Stimulated activated naive B cell treated with anti-CD40 and anti-IgM and Interleukin-4, amounts not matched to agents 10 μg/mL and 1 μg/mL and 100 μg/mL, for 72 hours (primary cell): ENCODE measurements around the gene ZBTB9.

Experiments used
- ATAC-seq, 2 donors: fragments of 150-1000 bp; cut with Tn5 transposase; replicated peaks; 2 replicates each; pipeline ENCODE4 v1.10.0; 2021; ENCODE audit warnings: moderate library complexity in 1 of 2
- DNase-seq: peaks from one replicate; pipeline ENCODE4 v3.0.0; 2021
- H3K27ac Mint-ChIP-seq: one replicate; pipeline ENCODE4 v1.8.0; 2022; ENCODE audit warnings: mild to moderate bottlenecking, mixed read lengths
- H3K27me3 Mint-ChIP-seq, 2 donors: one replicate each; pipeline ENCODE4 v1.8.0; 2022; ENCODE audit warnings: mixed read lengths in 2 of 2
- H3K36me3 Mint-ChIP-seq, 2 donors: one replicate each; pipeline ENCODE4 v1.8.0; 2022; ENCODE audit warnings: mixed read lengths in 2 of 2, mild to moderate bottlenecking in 1 of 2
- H3K4me1 Mint-ChIP-seq, 2 donors: one replicate each; pipeline ENCODE4 v1.8.0; 2022; ENCODE audit warnings: mixed read lengths in 2 of 2, mild to moderate bottlenecking in 1 of 2
- H3K4me3 Mint-ChIP-seq, 2 donors: one replicate each; pipeline ENCODE4 v1.8.0; 2022; ENCODE audit warnings: mild to moderate bottlenecking in 2 of 2, mixed read lengths in 2 of 2, moderate library complexity in 1 of 2
- H3K9me3 Mint-ChIP-seq, 2 donors: one replicate each; pipeline ENCODE4 v1.8.0; 2022; ENCODE audit warnings: mixed read lengths in 2 of 2, mild to moderate bottlenecking in 1 of 2

Gene ZBTB9

DNA sequence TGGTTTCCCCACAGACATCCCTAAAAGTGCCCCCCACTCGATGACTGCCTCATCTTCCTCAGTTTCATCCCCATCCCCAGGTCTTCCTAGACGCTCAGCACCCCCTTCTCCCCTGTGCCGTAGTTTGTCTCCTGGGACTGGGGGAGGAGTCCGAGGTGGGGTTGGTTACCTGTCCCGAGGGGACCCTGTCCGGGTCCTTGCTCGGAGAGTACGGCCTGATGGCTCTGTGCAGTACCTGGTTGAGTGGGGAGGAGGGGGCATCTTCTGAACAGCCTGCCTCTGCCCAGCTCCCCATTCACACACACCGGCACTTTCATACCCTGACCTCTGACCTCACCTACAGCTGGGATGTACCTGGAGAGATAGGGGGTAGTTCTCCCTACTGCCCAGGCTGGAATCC, 38.5 kb upstream of the ZBTB9 start:
- peaks cover 29 to 49% of the 10 kb centered on the region in 2 donors for H3K36me3 Mint-ChIP-seq
- no peaks in the 10 kb centered on the region for H3K27me3 Mint-ChIP-seq
- no peak for DNase-seq

DNA sequence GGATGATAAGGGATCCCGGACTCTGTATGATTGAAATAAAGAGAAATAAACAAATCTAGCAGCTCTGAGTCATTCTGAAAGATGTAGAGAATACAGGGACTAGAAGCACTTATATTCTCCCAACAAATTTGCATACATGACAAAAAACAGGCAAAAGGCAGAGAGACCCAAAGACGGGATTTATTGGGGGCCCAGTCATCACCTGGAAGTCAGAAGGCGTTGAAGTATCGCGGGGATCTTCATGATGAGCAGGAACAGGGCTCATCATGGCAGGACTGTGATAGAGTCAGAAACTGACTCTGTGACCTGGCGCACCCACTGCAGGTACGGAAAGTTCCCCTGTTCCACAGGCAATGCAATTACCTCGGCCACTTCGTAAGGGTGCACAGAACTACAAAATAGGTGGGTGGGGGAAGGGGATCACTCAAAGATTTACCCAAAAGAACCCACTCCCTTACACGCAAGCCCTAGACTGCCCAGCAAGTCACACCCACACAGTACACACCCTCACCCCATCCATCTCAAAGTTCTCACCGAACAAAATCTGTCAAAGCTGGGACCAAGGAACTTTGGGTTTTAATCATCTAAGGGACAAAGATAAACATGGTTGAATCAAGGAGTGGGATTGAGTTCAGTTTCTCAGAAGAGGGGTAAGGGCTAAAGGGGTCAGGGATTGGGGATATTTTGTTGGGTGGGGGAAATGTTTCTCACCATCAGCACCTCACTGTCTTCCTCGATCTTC, 37.8 kb upstream of the ZBTB9 start:
- peak overlapping the region; percentile 99 for H3K27ac Mint-ChIP-seq
- H3K4me3 Mint-ChIP-seq, result peak overlapping the region; percentile 97 to 98
- H3K27me3 Mint-ChIP-seq, result no peaks in the 10 kb centered on the region
- peaks cover 58 to 78% of the 10 kb centered on the region in 2 donors for H3K4me1 Mint-ChIP-seq
- ATAC-seq (peak in 1 of 2 donors; percentile 3), DNase-seq (no peak)
- H3K36me3 Mint-ChIP-seq, result peaks cover 29 to 49% of the 10 kb centered on the region in 2 donors
- H3K9me3 Mint-ChIP-seq, result peaks cover 0 to 4% of the 10 kb centered on the region in 2 donors

More for the DNA sequence above, 38.5 kb upstream of the ZBTB9 start:
- H3K27ac Mint-ChIP-seq, result peak overlapping the region; percentile 90
- ATAC-seq, result no peak
- peaks cover 63 to 83% of the 10 kb centered on the region in 2 donors for H3K4me1 Mint-ChIP-seq
- peak overlapping the region; percentile 55 to 97 for H3K4me3 Mint-ChIP-seq
- H3K9me3 Mint-ChIP-seq, result peaks cover 0 to 4% of the 10 kb centered on the region in 2 donors

DNA sequence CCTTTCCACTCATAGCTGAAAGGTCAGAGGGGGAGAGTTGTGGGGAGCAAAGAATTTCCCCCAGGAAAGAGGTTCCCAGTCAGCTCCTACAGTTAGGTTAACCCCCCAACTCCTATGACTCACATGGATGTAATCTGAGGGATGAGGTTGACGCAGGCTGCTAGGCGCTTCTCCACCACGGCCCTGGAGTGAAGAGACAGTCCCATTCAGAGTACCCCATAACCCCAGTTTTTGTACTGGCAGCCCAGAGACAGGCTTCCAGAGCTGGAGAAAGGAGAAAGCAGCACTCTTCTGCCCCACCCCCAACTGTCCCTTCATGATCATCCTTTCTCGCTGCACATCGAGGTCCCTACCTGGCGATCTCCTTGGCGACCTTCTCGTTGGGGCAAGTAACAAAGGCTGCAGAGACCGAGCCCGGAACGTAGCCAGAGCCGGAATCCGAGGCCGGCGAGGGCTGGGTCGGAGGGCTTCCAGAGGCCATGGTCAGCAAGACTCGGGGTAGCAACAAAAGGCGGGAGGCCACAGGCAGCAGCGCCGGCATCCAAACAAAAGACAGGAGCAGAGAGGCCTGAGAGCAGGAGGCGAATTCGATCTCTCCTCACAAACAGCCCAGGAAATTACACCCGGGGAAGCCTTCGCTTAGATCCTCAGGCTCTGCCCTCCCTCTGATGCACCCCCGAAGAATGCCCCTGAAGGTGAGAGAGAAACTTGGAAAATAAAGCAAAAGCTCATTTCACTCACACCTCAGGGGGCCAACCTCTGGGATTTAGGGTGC, 37.1 kb upstream of the ZBTB9 start:
- DNase-seq, result no peak
- Mint-ChIP-seq H3K36me3 (peaks cover 29 to 49% of the 10 kb centered on the region in 2 donors), H3K9me3 (peaks cover 0 to 4% of the 10 kb centered on the region in 2 donors), H3K27ac (peak overlapping the region; percentile 99), H3K4me3 (peak overlapping the region; percentile 97 to 98), H3K4me1 (peaks cover 54 to 71% of the 10 kb centered on the region in 2 donors), H3K27me3 (no peaks in the 10 kb centered on the region)
- no peak for ATAC-seq

DNA sequence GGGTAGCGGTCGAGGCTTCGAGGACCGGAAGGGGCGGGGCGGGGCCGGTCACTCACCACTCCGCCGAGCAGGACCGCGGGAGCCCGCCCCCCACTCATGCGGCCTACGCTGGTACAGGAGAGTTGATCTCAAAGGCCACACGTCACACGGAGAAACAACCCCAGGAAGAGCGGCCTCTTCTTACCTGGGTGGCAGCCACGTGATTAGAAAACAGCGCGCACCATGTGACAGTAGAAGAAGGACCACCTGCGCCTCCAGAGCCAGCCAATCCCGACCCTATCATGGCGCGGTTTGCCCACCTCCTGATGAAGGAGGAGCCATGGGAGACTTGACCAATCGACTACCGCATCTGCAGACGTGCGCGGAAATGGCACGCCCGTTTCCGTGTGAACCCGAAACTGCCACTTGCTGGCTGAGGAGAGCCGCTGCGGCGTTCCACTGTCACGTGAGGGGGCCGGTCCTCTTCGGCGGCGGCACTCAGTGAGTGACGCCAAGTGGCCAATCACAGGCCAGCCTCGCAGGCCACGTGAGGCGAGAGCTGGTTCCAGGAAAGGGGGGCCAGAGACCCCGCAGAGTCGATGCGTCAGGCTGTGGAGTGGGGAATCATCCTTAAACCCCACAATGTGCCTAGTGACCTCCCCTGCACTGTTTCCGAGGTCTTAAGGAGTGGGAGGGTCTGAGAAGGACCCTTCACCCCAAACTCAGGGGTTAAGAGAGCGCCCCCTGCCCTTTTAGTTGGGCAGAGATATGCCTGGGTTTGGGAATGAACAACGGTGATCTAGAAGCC, 36.3 kb upstream of the ZBTB9 start, which contains the start of gene CUTA:
Gene CUTA (minus strand): TSS at position 205 of the 787 bp plus-strand sequence. CDS start 107 bp downstream, at position 98.
- ATAC-seq, result peak; percentile 90 to 92
- Mint-ChIP-seq H3K36me3 (peaks cover 24 to 43% of the 10 kb centered on the region in 2 donors), H3K4me1 (peaks cover 49 to 63% of the 10 kb centered on the region in 2 donors), H3K27me3 (no peaks in the 10 kb centered on the region), H3K4me3 (peak within 1 kb of the TSS; percentile 97 to 98), H3K9me3 (peaks cover 0 to 4% of the 10 kb centered on the region in 2 donors), H3K27ac (peak within 1 kb of the TSS; percentile 99)
- DNase-seq, result peak; percentile 99

DNA sequence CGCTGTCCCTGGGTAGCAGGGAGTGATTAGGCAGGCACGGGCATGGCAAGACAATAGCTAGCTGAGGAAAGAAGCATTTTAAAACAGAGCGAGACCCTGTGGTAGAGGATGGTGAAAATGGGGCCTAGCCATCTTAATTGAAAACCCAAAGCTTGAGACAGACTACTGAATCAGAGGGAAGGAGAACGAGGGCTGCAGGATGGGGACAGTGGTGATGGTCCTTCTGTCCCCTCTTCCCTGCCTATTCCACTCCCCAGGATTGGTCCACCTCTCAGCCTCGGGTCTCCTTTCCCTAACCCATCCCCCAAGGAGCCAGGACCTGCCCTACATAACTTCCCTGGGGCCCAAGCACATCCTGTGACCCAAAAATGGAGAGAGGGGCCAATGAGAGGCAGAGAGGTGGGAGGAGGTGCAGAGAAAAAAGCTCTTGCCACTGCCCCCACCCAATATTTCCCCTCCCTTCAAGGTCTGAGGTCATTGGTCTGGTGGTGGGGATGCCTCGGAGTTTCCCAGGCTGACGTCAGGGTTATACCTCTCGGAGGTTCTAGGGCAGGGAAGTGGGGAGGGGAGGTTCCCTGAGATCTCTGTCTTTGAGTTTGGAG, 35.6 kb upstream of the ZBTB9 start:
- peak overlapping the region; percentile 97 to 98 for H3K4me3 Mint-ChIP-seq
- H3K27ac Mint-ChIP-seq, result peak overlapping the region; percentile 99
- ATAC-seq (no peak), DNase-seq (no peak)
- H3K27me3 Mint-ChIP-seq, result no peaks in the 10 kb centered on the region
- peaks cover 47 to 59% of the 10 kb centered on the region in 2 donors for H3K4me1 Mint-ChIP-seq
- peaks cover under 1 to 4% of the 10 kb centered on the region in 2 donors for H3K9me3 Mint-ChIP-seq
- peaks cover 20 to 41% of the 10 kb centered on the region in 2 donors for H3K36me3 Mint-ChIP-seq

DNA sequence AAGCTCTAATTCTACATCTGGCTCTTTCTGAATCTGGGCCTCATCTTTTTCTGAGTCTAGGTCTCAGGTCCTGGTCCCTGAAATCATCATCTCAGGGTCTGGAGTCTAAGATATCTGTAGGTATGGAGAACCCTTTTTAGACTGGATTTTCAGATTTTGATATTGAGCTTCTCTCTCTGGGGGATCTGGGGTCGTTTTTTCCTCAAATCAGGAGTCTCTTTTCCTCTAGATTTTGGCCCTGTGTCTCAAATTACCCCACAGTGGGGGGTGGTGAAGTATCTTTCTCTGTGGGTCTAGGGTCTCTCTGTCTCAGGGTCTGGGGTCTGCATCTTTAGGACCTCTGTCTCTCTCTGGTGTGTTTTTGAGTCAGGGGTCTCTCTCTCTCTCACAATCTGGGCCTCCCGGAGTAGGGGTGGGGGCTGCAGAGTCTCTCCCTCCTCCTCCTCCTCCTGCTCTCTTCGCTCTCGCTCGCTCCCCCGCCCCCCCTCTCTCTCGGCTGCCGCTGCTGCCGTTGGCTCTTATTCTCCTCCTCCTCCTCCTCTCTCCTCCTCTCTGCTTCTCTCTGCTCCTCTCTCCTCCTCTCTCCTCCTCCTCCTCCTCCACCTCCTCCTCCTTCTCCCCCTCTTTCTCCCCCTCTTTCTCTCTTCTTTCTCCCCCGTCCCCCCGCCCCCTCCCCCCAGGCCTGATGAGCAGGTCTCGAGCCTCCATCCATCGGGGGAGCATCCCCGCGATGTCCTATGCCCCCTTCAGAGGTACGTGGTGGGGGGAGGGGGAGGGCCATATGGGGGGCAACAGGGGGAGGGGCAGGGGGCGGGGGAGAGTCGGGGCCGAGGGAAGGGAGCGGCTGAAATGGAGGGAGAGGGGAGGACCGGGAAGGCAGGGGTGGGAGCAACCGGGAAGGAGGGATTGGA, 34.5 kb upstream of the ZBTB9 start, which contains the start of gene SYNGAP1:
Gene SYNGAP1 (plus strand): TSS at position 486 of the 911 bp plus-strand sequence. CDS start 200 bp downstream, at position 686.
- Mint-ChIP-seq H3K36me3 (peaks cover 14 to 31% of the 10 kb centered on the region in 2 donors), H3K27me3 (no peaks in the 10 kb centered on the region), H3K4me3 (peak within 1 kb of the TSS; percentile 97 to 98), H3K4me1 (peaks cover 47 to 59% of the 10 kb centered on the region in 2 donors), H3K27ac (peak within 1 kb of the TSS; percentile 99), H3K9me3 (peaks cover 4 to 5% of the 10 kb centered on the region in 2 donors)
- DNase-seq (no peak), ATAC-seq (no peak)

DNA sequence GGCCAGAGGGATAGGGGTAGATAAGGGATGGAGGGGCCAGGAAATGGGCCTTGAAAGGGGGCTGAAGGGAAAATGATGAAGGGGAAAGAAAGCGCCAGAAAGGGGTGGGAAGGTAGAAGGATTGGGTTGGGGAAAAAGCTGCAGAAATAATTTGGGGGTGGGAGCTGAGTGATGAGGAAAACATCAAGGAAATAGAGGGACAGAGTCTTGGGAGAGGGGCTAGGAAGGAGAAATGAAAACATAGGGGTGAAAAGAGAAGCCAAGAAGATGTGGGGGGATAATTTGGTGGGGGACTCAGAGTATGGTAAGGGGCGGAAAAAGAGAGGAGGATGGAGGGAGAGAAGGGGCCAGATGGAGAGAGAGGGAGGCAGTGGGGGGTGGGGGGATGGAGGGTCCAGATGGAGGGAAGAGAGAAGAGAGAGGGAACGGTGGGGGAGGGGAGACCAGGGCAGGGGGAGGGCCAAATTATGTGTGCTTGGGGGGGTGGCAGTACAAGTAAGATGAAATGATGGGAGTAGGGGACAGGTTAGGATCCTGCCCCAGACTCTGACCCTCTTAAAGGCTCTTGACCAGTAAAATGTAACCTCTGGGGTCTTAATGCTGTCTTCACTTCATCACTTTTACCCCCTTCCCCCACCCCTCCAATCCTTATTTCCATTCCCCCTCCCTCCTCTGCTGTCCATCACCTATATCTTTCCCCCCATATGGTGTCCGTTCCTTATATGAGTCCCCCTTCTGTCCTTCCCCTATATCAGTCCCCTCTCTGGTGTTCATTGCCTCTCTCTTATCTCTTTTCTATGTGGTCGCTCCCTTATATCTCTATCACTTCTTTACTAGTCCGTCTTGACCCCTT, 33.7 kb upstream of the ZBTB9 start:
- Mint-ChIP-seq H3K27ac (no peak overlapping the region), H3K9me3 (peaks cover 4 to 5% of the 10 kb centered on the region in 2 donors), H3K4me1 (peaks cover 45 to 57% of the 10 kb centered on the region in 2 donors), H3K36me3 (peaks cover 8 to 23% of the 10 kb centered on the region in 2 donors), H3K4me3 (peak overlapping the region in 1 of 2 donors; percentile 1), H3K27me3 (no peaks in the 10 kb centered on the region)
- DNase-seq, result no peak
- ATAC-seq, result no peak

DNA sequence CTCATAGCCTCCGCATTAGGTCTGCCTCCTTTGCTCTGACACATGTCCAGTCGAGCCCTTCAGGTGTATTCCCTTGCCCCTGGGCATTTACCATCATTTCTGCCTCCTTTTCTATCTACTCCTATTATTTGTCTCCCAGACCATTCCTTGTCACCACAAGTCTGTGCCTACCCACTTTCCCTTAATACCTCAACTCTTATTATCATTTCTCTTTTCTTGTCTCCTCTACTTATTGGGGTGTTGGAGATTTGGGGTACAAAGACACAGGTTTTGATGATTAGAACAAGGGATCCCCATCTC, 33.1 kb upstream of the ZBTB9 start:
- no peak for ATAC-seq
- DNase-seq, result no peak
- no peaks in the 10 kb centered on the region for H3K27me3 Mint-ChIP-seq
- peaks cover 5 to 17% of the 10 kb centered on the region in 2 donors for H3K36me3 Mint-ChIP-seq
- H3K9me3 Mint-ChIP-seq, result peaks cover 4 to 5% of the 10 kb centered on the region in 2 donors
- peak overlapping the region; percentile 5 for H3K27ac Mint-ChIP-seq
- peaks cover 42 to 54% of the 10 kb centered on the region in 2 donors for H3K4me1 Mint-ChIP-seq
- H3K4me3 Mint-ChIP-seq, result peak overlapping the region in 1 of 2 donors; percentile 1

DNA sequence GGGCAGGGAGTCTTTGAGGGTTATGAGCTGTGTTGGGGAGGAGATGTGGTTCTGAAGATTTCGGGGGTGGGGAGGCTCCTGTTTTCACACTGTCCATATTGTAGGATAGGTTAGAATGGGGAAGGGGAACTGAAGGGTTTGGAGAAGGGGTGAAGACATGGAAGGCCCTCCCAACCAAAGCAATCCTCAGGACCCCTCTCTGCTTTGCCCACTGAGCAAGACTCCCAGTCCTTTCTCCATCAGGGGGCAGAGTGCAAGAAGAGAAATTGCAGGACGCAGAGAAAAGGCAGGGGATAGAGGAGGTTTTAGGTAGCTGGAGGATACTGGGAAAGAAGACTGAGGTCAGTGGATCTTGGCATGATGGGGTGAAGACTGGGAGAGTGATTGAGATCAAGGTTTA, 30.6 kb upstream of the ZBTB9 start:
- peaks cover 2 to 4% of the 10 kb centered on the region in 2 donors for H3K9me3 Mint-ChIP-seq
- ATAC-seq (no peak), DNase-seq (no peak)
- H3K4me3 Mint-ChIP-seq, result peak overlapping the region; percentile 83 to 95
- peak overlapping the region; percentile 96 for H3K27ac Mint-ChIP-seq
- H3K27me3 Mint-ChIP-seq, result no peaks in the 10 kb centered on the region
- H3K4me1 Mint-ChIP-seq, result peaks cover 45 to 55% of the 10 kb centered on the region in 2 donors
- peaks cover 2 to 5% of the 10 kb centered on the region in 2 donors for H3K36me3 Mint-ChIP-seq

DNA sequence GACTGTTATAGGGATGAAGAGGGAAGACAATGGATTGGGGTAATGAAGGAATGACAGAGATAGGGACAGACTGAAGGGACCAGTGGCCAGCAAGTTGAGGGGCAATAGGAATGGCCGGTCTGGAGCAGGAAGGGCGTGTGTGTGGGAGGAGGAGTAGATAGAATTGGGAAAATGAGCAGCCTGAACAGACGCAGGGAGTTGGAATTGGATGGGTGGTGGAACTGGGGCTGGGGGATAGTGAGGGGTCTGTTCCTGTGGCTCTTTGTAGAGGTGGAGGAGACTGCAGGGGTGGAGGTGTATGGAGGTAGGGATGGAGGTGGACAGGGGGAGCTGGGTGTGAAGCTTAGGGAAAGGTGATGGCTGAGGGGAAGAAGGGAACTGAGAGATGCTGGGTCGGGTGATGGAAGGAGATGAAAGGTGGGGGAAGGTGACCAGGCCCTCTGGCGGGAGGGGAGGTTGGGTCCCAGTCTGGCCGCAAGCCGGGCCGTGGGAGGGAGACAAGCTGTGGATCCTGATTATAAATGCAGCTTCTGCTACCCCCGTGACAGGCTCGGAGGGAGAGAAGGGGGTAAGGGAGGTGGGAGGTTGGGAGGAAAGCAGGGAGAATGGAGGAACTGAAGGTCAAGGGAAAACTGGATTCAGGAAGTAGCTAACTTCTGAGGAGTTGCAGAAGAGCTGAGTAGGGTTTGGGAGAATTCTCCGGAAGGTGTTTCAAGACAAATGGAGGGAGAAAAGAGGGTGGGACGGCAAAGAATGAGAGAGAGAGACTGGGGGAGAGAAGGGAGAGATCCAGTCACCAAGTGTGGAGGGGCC, 29.3 kb upstream of the ZBTB9 start:
- Mint-ChIP-seq H3K27me3 (no peaks in the 10 kb centered on the region), H3K4me1 (peaks cover 53 to 56% of the 10 kb centered on the region in 2 donors), H3K9me3 (peaks cover 2 to 4% of the 10 kb centered on the region in 2 donors), H3K36me3 (peaks cover 2 to 5% of the 10 kb centered on the region in 2 donors), H3K4me3 (peak overlapping the region; percentile 83 to 95), H3K27ac (peak overlapping the region; percentile 96)
- ATAC-seq (no peak), DNase-seq (no peak)
